Measurements from ENCODE around the gene MRPL36. TPM values are rescaled to one million over a fixed set of nuclear protein-coding genes. Genes with fewer than 3 reads are reported as not detected.
A peak's percentile ranks its signal among the peaks of the same experiment; 100 is the strongest.

MRPL36 gene
- total RNA-seq, result 10 to 100 TPM; 10.5 to 30.4 (median 21.5) TPM

GRCh38 chr5:1799602-1800471 lies at the start of gene MRPL36:
Gene MRPL36, minus strand, starts transcription at chr5:1799837. Its CDS starts 902 bp downstream, at chr5:1798935.
- Histone ChIP-seq H3K9me3 (no peaks in the 10 kb centered on the region), H3K4me3 (peak within 1 kb of the TSS; percentile 85 to 98 (median 90)), H3K27ac (peak within 1 kb of the TSS; percentile 75 to 90 (median 85)), H3K4me1 (peaks cover 16 to 58% (median 24%) of the 10 kb centered on the region in 4 donors), H3K27me3 (no peaks in the 10 kb centered on the region), H3K36me3 (peaks cover 4 to 47% (median 31%) of the 10 kb centered on the region in 4 donors)
- DNase-seq (peak; percentile 94 to 99), ATAC-seq (ENCODE audit: low FRiP score in 2 of 2) (peak; percentile 94)
- 3% methylated on average over 38 to 54 of the region's 68 CpGs for WGBS, 2 donors
- TF ChIP-seq EP300 (IDR thresholded peaks at IDR 0.05) (no peak), POLR2A (IDR thresholded peaks at IDR 0.05) (peak in 3 of 4 donors; percentile 63 to 95 (median 80)), CTCF (IDR thresholded peaks at IDR 0.05) (peak in 1 of 6 experiments; percentile 33), POLR2AphosphoS5 (IDR thresholded peaks at IDR 0.05) (peak; percentile 82 to 92)

- H3K27me3 ChIP-seq, result peaks cover 0 to 16% (median 5%) of the 10 kb centered on the region in 4 donors
- H3K36me3 ChIP-seq, result no peaks in the 10 kb centered on the region
- peak in 1 of 2 donors; percentile 24 for DNase-seq
- 56 to 83% methylated on average over 5 to 9 of the region's 9 CpGs for WGBS, 2 donors
- H3K27ac ChIP-seq, result no peak overlapping the region
- no peak for ATAC-seq (ENCODE audit: low FRiP score in 2 of 2)
- no peak overlapping the region for H3K4me3 ChIP-seq
- H3K9me3 ChIP-seq, result no peaks in the 10 kb centered on the region
- H3K4me1 ChIP-seq, result peaks cover 0 to 6% (median 0%) of the 10 kb centered on the region in 4 donors
- TF ChIP-seq POLR2AphosphoS5 (IDR thresholded peaks at IDR 0.05), result no peak
- TF ChIP-seq CTCF (IDR thresholded peaks at IDR 0.05), result no peak
- TF ChIP-seq EP300 (IDR thresholded peaks at IDR 0.05), result no peak
These were observed 48.0 kb upstream of the MRPL36 start for GRCh38 chr5:1847611-1848010.

GRCh38 chr5:1847056-1847455 lies 47.4 kb upstream of the MRPL36 start:
- ATAC-seq (ENCODE audit: low FRiP score in 2 of 2) (no peak), DNase-seq (no peak)
- Histone ChIP-seq H3K9me3 (no peaks in the 10 kb centered on the region), H3K27ac (no peak overlapping the region), H3K36me3 (no peaks in the 10 kb centered on the region), H3K4me3 (no peak overlapping the region), H3K27me3 (peaks cover 0 to 10% (median 3%) of the 10 kb centered on the region in 4 donors), H3K4me1 (peaks cover 0 to 6% (median 0%) of the 10 kb centered on the region in 4 donors)
- WGBS, 2 donors, result 71 to 87% methylated on average over 7 to 10 of the region's 10 CpGs
- TF ChIP-seq EP300 (IDR thresholded peaks at IDR 0.05) (no peak), POLR2AphosphoS5 (IDR thresholded peaks at IDR 0.05) (no peak), POLR2A (IDR thresholded peaks at IDR 0.05) (no peak), CTCF (IDR thresholded peaks at IDR 0.05) (no peak)

GRCh38 chr5:1846583-1846982 lies 46.9 kb upstream of the MRPL36 start:
- no peak for TF ChIP-seq POLR2A (IDR thresholded peaks at IDR 0.05)
- no peak for TF ChIP-seq POLR2AphosphoS5 (IDR thresholded peaks at IDR 0.05)
- TF ChIP-seq EP300 (IDR thresholded peaks at IDR 0.05), result no peak
- no peak for TF ChIP-seq CTCF (IDR thresholded peaks at IDR 0.05)
- DNase-seq (peak in 1 of 2 donors; percentile 55), ATAC-seq (ENCODE audit: low FRiP score in 2 of 2) (no peak)
- Histone ChIP-seq H3K36me3 (no peaks in the 10 kb centered on the region), H3K9me3 (no peaks in the 10 kb centered on the region), H3K4me1 (peaks cover 0 to 6% (median 0%) of the 10 kb centered on the region in 4 donors), H3K27me3 (peaks cover 0 to 6% (median 3%) of the 10 kb centered on the region in 4 donors), H3K27ac (no peak overlapping the region), H3K4me3 (no peak overlapping the region)
- WGBS, 2 donors, result 90 to 100% methylated on average over 2 to 13 of the region's 13 CpGs
